Breast epithelium (tissue), 3 donors: ENCODE measurements around the gene EIF3F.

Source experiments
- POLR2A ChIP-seq: fragments of 450-650 bp; IDR thresholded peaks from one replicate; pipeline ENCODE4 v1.6.1; 2016; ENCODE audit warnings: antibody characterized with exemption, mild to moderate bottlenecking, moderate library complexity
- TF ChIP-seq, protein P1 (sequence below), 3 donors: fragments of 450-650 bp; IDR thresholded peaks; one replicate each; pipeline ENCODE4 v1.5.1; 2016 to 2017; ENCODE audit warnings: antibody characterized with exemption in 3 of 3, mild to moderate bottlenecking in 3 of 3, moderate library complexity in 3 of 3

GRCh38 chr11:8043756-8044155 lies 56.6 kb downstream of the EIF3F start:
- TF ChIP-seq, protein P1, sequence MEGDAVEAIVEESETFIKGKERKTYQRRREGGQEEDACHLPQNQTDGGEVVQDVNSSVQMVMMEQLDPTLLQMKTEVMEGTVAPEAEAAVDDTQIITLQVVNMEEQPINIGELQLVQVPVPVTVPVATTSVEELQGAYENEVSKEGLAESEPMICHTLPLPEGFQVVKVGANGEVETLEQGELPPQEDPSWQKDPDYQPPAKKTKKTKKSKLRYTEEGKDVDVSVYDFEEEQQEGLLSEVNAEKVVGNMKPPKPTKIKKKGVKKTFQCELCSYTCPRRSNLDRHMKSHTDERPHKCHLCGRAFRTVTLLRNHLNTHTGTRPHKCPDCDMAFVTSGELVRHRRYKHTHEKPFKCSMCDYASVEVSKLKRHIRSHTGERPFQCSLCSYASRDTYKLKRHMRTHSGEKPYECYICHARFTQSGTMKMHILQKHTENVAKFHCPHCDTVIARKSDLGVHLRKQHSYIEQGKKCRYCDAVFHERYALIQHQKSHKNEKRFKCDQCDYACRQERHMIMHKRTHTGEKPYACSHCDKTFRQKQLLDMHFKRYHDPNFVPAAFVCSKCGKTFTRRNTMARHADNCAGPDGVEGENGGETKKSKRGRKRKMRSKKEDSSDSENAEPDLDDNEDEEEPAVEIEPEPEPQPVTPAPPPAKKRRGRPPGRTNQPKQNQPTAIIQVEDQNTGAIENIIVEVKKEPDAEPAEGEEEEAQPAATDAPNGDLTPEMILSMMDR (IDR thresholded peaks at IDR 0.05), result no peak
- TF ChIP-seq POLR2A, result no peak
